GM13977 (cell line): ENCODE data around the gene RPS26.

Experiments used
- DNase-seq: peaks from one replicate; pipeline ENCODE4 v3.0.0; 2012; ENCODE audit warnings: low spot score
- CTCF ChIP-seq: IDR thresholded peaks from 2 replicates; pipeline ENCODE4 v1.5.1; 2012; ENCODE audit warnings: mild to moderate bottlenecking, control low read depth; ENCODE audit not compliant: insufficient read depth; ENCODE audit errors: extremely low read depth, missing control alignments
- in situ Hi-C: fragments of 300-500 bp; cut with MboI; formaldehyde crosslinking; loops from one replicate; pipeline ENCODE4 v1.12.0; 2022; ENCODE audit warnings: low sequenced_read_pairs, low pct_unique_long_range_greater_than_20kb, mixed read lengths, inconsistent platforms; ENCODE audit not compliant: unreplicated experiment

The RPS26 gene

GRCh38 chr12:56013482-56013881 is 28.2 kb upstream of the RPS26 start:
- no peak for DNase-seq
- no peak for TF ChIP-seq CTCF
- in situ Hi-C loops = no loop called here

- in situ Hi-C loops = no loop called here
- no peak for DNase-seq
- no peak for TF ChIP-seq CTCF
Observed at GRCh38 chr12:56014205-56014604, 27.5 kb upstream of the RPS26 start.

- no peak for TF ChIP-seq CTCF
- in situ Hi-C loops = no loop called here
- DNase-seq = no peak
Observed at GRCh38 chr12:56017181-56017580, 24.5 kb upstream of the RPS26 start.

- no peak for DNase-seq
- in situ Hi-C loops = no loop called here
- no peak for TF ChIP-seq CTCF
Observed at GRCh38 chr12:56018356-56018755, 23.4 kb upstream of the RPS26 start.

GRCh38 chr12:56020423-56021184 is 21.1 kb upstream of the RPS26 start, which contains the start of gene IKZF4:
TSS of gene IKZF4 (plus strand) at chr12:56021043. CDS start at chr12:56021494, 451 bp downstream.
- no peak for DNase-seq

GRCh38 chr12:56021889-56022497 is 19.7 kb upstream of the RPS26 start:
- in situ Hi-C loops = no loop called here
- no peak for DNase-seq
- no peak for TF ChIP-seq CTCF

More at GRCh38 chr12:56020423-56021184, 21.1 kb upstream of the RPS26 start, which contains the start of gene IKZF4:
- in situ Hi-C loops = no loop called here
- no peak for TF ChIP-seq CTCF
